HEK293 (cell line): ENCODE data around the gene MTA3.

Experiments
- GLIS2 ChIP-seq: fragments of 450-650 bp; formaldehyde crosslinking; IDR thresholded peaks from 2 replicates; pipeline ENCODE4 v1.5.1; 2016; ENCODE audit warnings: missing biosample characterization, missing genetic modification characterization
- MZF1 ChIP-seq: fragments of 450-650 bp; formaldehyde crosslinking; IDR thresholded peaks from 2 replicates; pipeline ENCODE4 v1.5.1; 2017; ENCODE audit warnings: missing biosample characterization, missing genetic modification characterization, borderline replicate concordance
- ZNF292 ChIP-seq: fragments of 450-650 bp; formaldehyde crosslinking; IDR thresholded peaks from 2 replicates; pipeline ENCODE4 v1.5.1; 2016; ENCODE audit warnings: low read depth, missing biosample characterization, missing genetic modification characterization, borderline replicate concordance
- ZNF354C ChIP-seq: fragments of 450-650 bp; formaldehyde crosslinking; IDR thresholded peaks from 2 replicates; pipeline ENCODE4 v1.5.1; 2016; ENCODE audit warnings: missing biosample characterization, missing genetic modification characterization, low read depth, borderline replicate concordance
- TF ChIP-seq, protein P1 (sequence below): fragments of 450-650 bp; formaldehyde crosslinking; IDR thresholded peaks from 2 replicates; pipeline ENCODE4 v1.5.1; 2016; ENCODE audit warnings: missing biosample characterization, missing genetic modification characterization

DNA sequence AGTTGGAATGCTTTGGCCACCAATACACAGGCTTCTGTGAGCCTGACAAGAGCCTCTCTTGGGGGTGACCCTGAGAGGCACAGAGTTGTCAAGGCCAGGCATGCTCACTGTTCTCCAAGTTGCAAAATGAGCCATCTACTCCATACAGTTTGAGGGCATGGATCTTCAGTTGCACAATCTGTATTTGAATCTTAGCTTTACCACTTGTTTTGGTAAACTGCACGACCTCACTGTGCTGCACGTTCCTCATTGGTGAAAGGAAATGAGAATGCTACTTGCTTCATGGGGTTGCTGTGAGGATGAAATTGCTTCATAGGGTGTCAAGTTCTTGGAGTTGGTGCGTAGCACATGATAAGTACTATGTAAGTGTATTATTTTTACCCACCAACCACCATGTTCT lies 235.9 kb downstream of the MTA3 start:
- TF ChIP-seq MZF1 (tag by site-specific recombination), result no peak
- TF ChIP-seq, protein P1, sequence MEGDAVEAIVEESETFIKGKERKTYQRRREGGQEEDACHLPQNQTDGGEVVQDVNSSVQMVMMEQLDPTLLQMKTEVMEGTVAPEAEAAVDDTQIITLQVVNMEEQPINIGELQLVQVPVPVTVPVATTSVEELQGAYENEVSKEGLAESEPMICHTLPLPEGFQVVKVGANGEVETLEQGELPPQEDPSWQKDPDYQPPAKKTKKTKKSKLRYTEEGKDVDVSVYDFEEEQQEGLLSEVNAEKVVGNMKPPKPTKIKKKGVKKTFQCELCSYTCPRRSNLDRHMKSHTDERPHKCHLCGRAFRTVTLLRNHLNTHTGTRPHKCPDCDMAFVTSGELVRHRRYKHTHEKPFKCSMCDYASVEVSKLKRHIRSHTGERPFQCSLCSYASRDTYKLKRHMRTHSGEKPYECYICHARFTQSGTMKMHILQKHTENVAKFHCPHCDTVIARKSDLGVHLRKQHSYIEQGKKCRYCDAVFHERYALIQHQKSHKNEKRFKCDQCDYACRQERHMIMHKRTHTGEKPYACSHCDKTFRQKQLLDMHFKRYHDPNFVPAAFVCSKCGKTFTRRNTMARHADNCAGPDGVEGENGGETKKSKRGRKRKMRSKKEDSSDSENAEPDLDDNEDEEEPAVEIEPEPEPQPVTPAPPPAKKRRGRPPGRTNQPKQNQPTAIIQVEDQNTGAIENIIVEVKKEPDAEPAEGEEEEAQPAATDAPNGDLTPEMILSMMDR (tag by site-specific recombination), result no peak
- TF ChIP-seq GLIS2, result no peak
- no peak for TF ChIP-seq ZNF292 (tag by site-specific recombination)
- no peak for TF ChIP-seq ZNF354C
